GM12875 (cell line): ENCODE measurements around the gene MTERF4.

Source experiments
- H3K4me3 ChIP-seq: one replicate; pipeline ENCODE4 v1.5.1; 2011; ENCODE audit warnings: low read depth, low read length, control low read depth
- TF ChIP-seq, protein P1 (sequence below): IDR thresholded peaks from 2 replicates; pipeline ENCODE4 v1.5.1; 2011; ENCODE audit warnings: low read depth, mild to moderate bottlenecking, control low read depth, inconsistent platforms, low read length, moderate library complexity, borderline replicate concordance; ENCODE audit not compliant: insufficient read depth

MTERF4 gene

DNA sequence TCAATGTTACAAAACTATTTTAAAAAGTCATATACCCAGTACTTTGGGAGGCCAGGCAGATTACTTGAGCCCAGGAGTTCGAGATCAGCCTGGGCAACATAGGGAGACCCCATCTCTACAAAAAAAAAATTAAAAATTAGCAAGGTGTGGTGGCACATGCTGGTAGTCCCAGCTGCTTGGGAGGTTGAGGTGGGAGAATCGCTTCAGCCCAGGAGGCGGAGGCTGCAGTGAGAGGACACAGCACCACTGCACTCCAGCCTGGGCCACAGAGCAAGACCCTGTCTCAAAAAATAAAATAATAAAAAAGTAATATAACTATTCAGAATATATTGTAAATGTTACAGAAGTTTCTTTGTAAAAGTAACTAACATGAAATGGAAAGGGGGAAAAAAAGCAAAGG, 45.2 kb upstream of the MTERF4 start:
- TF ChIP-seq, protein P1, sequence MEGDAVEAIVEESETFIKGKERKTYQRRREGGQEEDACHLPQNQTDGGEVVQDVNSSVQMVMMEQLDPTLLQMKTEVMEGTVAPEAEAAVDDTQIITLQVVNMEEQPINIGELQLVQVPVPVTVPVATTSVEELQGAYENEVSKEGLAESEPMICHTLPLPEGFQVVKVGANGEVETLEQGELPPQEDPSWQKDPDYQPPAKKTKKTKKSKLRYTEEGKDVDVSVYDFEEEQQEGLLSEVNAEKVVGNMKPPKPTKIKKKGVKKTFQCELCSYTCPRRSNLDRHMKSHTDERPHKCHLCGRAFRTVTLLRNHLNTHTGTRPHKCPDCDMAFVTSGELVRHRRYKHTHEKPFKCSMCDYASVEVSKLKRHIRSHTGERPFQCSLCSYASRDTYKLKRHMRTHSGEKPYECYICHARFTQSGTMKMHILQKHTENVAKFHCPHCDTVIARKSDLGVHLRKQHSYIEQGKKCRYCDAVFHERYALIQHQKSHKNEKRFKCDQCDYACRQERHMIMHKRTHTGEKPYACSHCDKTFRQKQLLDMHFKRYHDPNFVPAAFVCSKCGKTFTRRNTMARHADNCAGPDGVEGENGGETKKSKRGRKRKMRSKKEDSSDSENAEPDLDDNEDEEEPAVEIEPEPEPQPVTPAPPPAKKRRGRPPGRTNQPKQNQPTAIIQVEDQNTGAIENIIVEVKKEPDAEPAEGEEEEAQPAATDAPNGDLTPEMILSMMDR, result no peak
- H3K4me3 ChIP-seq, result no peak overlapping the region

DNA sequence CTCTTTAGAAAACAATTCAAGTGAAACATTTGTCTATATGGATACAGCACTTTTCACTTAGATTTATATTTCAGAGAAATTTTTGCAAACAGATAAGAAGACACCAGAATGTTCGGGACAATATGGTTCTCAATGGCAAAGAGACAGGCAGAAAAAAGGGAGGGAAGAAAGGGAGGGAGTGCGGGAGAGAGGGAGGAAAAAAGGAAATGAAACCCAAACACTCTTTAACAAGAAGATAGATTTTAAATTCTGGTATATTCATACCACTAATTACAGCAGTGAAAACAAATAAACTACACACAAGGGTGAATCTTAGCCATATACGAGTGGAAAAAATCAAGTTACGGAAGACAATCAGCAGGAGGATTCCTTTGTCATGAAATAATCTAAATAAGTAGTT, 44.2 kb upstream of the MTERF4 start:
- TF ChIP-seq, protein P1, result no peak
- no peak overlapping the region for H3K4me3 ChIP-seq

DNA sequence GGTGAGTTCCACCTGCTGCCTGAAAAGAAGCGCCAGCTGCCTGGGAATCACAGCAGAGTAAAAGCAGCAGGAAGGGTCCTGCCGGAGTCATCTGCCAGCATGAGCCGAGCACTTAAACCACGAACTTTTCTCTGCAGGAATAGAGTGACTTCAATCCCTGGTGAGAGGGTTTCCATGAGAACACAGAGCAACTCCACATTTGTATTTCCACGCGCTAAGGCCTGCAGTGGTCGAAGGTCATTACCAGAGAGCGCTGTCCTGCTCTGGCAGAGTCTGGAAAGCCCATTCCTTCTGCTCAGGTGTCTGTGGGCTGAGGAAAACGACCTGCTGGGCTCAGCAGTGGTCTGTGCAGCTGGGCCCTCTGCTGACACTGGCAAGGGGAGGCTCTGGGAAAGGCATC, 40.5 kb upstream of the MTERF4 start:
- H3K4me3 ChIP-seq, result no peak overlapping the region
- TF ChIP-seq, protein P1, result no peak

DNA sequence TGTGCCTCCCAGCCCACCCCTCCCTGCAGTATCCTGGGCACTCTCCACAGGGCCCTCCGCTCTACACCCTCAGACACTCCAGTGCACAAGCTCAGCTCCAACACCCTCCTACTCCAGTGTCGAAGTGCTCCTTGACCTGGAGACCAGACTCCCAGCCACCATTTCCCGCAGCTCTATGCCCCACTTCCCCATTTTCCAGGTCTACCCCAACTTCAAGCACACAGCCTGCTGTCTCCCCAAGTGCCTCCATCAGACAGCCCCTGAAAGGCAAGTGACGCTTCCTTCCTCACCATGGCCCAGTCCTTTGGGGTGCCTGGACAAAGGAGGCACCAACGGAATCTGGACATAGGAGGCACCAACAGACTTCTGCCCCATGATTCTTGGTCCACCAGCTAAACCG, 40.0 kb upstream of the MTERF4 start:
- H3K4me3 ChIP-seq, result no peak overlapping the region
- TF ChIP-seq, protein P1, result no peak

DNA sequence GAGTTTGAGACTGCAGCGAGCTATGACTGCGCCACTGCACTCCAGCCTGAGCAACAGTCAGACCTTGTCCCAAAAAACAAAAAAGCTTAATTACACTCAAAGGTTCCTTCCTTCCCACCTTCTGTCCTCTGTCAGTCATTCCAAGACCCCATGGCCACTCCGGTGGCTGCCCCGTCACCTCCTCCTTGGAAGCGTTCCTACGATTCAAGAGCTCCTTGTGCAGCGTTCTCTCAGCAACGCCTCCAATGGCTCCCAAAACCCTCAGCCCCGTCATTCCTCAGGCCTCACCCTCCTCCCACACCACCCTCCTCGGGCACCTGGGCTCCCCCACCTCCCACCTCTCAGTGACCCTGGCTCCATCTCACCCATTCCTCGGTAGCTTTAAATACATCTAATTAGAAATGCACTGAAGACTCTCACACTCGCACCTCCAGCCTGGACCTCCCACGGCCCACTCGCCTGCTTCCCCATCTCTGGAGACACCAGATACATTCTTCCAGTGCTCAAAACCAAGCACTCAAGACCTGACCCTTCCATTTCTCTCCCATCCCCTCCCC, 39.2 kb upstream of the MTERF4 start:
- TF ChIP-seq, protein P1, result no peak
- no peak overlapping the region for H3K4me3 ChIP-seq

DNA sequence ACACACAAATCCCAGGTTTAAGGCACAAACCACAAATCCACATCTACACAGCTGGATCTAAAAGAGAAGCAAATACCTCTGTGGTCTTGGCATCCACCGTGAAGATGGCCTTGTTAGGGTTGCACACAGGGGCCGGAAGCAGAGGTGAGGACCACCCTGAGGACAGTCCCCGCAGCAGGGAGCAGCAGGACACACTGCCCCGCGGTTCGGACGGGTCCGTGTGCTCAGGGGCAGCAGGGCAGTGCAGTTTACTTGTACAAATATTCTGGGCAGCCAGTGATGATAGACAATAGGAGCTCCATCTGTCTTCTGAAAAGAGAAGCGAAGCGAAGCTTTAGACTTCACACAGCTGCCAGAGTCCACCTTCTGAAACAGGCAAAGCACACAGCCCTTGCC, 38.4 kb upstream of the MTERF4 start:
- TF ChIP-seq, protein P1, result no peak
- no peak overlapping the region for H3K4me3 ChIP-seq

DNA sequence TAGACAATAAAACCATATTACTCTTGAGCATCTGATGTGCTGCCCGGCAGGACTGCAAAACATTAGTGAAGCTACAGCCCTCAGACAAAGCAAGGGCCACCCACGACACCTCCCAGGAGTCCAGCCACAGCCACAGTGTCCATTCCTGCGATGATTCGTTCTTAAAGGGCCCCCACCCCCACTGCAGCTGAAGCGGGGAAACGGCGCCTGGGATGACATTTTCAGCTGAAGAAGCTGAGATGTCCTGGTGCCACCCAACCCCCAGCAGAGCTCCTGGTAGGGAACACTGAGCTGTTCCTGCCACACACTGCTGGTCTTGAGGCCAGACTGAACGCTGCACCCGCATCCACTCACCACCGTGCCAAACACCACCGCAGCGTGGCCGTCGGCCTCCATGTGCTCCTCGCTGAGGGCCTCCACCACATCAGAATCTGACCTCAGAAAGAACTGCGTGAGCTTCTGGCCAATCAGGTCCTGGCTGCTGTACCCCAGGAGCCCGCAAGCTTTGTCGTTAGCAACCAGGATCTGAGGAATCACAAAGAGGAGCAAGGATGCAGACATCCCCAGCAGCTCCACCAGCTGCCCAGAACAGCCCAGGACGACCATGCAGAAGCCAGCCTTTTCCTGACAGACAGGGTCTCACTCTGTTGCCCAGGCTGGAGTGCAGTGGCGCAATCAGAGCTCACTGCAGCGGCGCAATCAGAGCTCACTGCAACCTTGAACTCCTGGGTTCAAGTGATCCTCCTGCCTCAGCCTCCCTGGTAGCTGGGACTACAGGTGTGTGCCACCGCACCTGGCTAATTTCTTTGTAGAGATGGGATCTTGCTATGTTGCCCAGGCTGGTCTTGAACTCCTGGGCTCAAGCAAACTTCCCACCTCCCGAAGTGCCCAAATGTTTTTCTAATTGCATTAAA, 37.7 kb upstream of the MTERF4 start:
- no peak overlapping the region for H3K4me3 ChIP-seq

More for the DNA sequence above, 37.7 kb upstream of the MTERF4 start:
- TF ChIP-seq, protein P1, result no peak
